ENCODE data around the gene AADAT.

DNA sequence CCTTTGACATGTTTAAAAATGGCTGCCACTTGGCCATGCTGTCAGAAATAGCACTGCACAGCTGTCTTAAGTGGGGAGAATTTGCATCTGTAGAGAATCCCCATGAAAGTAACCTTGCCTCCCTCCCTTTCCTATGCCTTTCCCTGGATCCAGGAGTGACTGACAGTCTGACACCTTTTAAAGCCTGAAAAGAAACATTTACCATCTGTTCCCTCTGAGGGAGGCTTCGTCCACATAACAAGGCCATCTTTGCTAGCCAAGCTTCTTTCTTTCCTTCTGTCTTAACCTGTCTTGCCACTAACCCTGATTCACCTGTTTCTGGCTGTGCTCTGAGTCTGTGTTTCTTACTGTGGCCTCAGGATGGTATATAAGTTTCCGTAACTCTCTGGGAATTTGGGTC is 21.3 kb upstream of the AADAT start:
- TF ChIP-seq MIER1 (IDR thresholded peaks at IDR 0.05; ENCODE audit: low read depth) (no peak), ELF4 (CRISPR knock-in tag; IDR thresholded peaks at IDR 0.05) (no peak), CBX8 (IDR thresholded peaks at IDR 0.05; ENCODE audit: borderline replicate concordance, extremely low read depth, low read depth, low read length, poor library complexity, severe bottlenecking) (no peak), CREB1 (IDR thresholded peaks at IDR 0.05) (no peak), CREB1 (CRISPR knock-in tag; IDR thresholded peaks at IDR 0.05) (no peak)

Measured in K562 (cell line).